NAMALWA (cell line): ENCODE data around the gene DENND5A.
A peak's percentile ranks its signal among the peaks of the same experiment; 100 is the strongest.
"Not testable (repeated sequence)": the region's sequence is repeated elsewhere in the genome, so short reads cannot be mapped to it uniquely, and the experiment has no call there.

ENCODE experiments used
- DNase-seq: peaks from one replicate; pipeline ENCODE4 v3.0.0-alpha.2; 2015; ENCODE audit warnings: low spot score

The DENND5A gene

GRCh38 chr11:9137293-9138132, 127.6 kb downstream of the DENND5A start:
- peak; percentile 74 for DNase-seq

DNA sequence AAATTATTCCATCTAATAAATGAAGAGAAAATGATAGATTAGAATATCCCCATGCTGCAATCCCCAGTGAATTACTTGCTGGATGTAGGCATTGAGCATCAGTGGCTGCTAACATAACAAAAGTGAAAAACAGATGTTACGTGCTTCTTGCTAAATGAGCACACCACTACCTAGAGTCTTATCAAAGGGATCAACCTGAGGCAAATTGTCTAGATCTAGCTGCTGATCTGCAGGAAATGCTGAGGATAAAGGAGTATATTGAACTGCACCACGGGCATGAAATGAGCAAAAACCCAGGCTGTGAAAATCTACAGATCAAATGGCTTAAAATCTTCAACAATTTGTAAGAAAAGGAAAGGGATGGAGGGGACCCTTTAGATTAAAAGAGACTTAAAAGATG, 128.4 kb downstream of the DENND5A start:
- no peak for DNase-seq

DNA sequence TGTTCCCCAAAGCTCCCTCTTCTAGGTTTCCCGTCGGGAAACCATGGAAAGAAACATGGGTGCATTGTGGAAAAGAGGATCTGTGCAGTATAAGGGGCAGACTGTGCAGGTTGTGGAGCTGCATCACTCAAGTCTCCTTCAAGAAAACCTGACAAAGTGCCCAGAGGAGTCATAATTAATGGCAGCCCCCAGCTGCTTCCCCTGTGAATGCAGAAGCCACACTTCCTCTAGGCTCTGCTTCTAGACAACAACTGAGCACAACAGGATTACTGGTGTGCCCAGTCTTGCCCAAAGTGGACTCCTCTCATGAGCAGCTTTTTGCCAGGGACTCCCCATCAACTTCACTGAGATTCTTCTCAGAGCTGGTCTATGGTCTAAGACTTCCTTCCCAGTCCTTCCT, 131.2 kb downstream of the DENND5A start:
- no peak for DNase-seq

DNA sequence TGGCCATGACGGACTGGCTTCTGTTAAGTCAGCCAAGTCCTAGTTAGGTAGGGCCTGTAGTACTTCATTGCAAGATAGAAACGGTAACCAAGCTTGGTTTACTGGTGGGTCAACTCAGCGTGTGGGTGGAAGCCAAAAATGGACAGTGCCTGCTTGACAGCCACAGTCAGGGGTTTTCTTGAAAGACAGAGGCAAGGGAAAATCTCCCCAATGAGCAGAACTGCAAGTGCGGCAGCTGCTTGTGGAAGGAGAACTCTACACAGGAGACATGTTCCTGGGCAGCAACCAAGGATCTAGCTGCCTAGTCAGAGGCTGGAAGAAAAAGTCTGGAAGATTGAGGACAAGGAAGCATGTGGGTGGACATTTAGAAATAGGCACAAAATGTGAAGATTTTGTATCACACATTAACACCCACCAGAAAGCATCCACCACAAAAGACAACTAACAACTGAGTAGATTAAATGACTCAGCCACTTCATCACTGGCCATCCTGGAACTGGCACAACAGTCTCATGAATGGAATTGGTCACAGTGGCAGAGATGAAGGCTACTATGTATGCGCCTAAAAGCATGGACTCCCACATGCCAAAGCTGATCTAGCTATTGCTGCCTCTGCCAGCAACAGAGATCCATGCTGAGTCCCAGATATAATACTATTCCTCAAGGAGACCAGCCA, 132.8 kb downstream of the DENND5A start:
- DNase-seq, result no peak

DNA sequence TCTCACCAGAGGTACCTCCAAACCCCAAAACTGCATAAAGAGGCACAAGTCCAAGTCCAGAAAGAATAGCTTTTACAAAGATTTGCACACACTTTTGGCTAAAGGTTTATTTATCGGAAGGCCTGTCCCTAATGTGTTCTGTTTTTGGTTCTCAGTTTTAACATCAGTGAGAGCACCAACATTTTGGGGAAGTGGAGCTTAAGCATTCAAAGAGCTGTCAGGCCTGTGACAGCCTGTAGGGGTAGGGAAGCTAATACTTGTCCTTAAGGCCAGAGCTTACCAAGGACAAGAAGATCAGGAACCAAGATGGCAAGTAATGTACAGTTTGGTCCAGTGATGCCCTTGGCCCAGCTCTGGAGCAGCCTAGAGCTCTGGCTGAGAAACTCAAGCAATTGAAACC, 134.9 kb downstream of the DENND5A start:
- peak; percentile 38 for DNase-seq

DNA sequence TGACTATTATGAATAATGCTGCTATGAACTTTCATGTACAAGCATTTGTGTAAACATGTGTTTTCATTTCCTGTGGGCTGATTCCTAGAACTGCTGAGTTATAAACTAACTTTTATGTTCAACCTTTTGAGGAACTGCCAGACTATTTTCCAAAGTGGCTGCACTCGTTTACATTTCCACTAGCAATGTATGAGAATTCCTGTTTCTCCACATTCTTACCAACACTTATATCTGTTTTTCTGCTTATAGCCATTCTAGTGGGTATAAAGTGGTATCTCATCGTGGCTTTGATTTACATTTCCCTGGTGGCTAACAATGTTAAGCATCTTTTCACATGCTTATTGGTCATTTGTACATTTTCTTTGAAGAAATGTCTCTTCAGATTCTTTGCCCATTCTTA, 138.5 kb downstream of the DENND5A start:
- no peak for DNase-seq

GRCh38 chr11:9125185-9125886, 139.8 kb downstream of the DENND5A start:
- no peak for DNase-seq

DNA sequence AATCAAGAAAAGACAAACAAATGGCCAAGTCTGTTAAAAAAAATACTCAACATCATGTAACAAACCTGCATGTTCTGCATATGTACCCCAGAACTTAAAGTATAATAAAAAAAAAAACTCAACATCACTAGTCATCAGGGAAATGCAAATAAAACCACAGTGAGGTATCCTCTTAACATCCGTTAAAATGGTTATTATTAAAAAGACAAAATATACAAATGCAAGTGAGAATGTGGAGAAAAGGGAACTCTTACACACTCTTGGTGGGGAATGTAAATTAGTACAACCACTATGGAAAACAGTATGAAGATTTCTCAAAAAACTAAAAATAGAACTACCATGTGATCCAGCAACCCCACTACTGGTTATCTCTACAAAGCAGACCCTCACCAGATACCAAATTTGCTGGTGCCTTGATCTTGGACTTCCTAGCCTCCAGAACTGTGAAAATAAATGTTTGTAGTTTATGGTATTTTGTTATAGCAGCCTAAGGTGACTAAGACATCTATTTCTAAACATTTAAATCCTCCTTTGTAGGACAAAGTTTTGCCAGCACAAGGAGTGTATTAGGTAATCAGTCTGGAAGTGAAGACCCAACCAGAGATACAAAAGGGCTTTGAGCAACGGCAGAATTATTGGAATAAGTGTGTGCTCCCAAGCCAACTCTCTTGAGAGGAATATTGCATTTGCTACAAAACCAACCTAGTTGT, 141.4 kb downstream of the DENND5A start:
- DNase-seq, result no peak

DNA sequence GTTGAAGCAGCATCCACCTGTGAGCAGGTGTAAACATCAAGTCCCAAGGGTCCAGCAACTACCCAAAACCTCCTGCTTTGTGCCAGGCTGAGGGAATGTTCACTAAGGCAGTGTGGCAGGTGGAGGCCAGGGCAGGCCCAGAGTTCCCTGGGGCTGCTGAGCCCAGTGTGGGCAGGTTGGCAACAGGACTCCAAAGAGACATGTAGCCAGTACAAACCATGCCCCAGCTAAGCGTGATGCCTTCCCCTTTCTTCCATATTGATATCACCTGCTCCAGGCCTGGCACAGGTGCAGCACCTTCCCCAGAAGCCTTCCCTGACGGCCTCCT, 143.7 kb downstream of the DENND5A start:
- no peak for DNase-seq

DNA sequence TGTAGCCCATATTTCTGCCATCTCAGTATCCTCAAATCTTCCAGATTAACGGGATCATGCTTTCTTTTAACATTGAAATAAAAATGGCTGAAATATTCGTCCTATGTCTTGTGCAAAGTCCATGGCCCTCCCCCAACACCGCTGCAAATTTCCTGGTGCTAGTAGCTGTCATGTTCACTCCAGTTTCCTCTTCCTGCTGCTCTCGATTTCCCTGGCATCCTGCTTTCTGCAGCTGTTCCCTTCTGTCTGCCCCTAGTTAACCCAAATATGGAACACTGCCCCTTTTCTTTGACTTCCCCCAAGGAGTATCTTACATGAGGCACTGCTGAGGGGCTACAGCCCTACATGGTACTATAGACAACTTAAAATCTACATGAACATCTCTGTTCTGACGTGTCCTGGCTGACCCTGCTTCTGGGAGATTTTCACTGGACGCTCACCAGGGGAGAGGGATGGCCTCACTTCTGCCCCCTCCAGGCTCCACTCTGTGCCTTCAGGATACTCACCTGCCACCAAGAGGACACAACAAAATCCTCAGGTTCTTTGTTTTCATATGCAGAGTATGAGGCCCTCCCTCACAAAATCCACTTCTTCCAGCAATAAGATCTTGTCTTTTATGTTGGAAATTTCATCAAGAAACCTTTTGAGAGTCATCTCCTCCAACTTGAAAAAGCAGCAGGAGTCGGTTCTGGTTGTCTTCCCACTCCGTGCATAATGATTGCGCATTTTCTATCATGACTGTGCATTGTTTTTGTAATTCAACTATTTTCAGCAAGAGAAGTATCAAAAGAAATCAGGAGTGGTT, 144.3 kb downstream of the DENND5A start:
- no peak for DNase-seq

DNA sequence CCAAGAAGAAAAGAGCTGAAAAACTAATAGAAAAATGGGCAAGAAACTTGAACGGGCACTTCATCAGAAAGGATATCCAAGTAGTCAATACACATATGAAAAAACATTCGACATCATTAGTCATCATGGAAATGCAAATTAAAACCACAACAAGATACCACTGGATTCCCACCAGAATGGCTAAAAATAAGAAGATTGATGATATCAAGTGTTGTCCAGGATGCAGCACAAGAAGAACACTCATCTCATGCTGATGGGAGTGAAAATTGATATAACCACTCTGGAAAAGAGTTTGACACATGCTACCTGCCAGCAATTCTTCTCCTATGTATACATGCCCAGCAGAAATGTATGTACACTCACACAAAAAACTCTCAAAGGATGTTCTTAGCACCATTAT, 146.9 kb downstream of the DENND5A start:
- DNase-seq, result no peak

- DNase-seq, result no peak
Measured at GRCh38 chr11:9112075-9112474, 153.1 kb downstream of the DENND5A start.

DNA sequence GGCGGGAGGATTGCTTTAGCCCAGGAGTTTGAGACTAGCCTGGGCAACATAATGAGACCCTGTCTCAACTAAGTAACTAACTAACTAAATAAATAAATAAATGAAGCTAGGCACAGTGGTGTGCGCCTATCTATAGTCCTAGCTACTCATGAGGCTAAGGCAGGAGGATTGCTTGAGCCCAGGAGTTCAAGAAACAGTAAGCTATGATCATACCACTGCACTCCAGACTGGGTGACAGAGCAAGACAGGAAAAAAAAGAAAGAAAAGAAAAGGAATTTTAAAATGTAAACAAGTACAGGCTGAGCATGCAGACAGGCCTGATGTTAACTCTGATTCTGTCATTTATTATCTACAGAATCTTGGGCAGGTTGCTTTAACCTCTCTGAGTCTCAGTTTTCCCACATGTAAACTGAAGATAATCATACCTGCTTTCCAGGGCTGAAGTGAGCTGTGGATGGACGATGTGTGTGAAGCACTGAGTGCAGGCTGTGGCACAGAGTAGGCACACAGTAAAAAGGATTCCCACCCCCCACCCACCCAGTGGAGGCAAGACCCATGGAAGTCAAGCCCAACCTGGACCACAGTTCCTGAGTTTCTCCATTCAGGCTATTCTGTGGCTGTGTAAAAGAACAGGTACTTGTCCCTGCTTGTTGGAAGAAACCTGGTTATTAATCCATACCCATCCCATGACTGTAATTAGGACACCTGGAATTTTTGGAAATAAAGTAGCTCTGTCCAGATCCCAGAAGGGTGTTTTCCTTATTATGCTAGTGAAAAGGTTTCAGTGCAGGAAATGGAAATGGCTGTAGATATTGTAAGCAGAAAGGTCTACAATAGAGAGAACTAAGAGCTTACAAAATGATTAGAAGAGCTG, 155.1 kb downstream of the DENND5A start:
- no peak for DNase-seq

DNA sequence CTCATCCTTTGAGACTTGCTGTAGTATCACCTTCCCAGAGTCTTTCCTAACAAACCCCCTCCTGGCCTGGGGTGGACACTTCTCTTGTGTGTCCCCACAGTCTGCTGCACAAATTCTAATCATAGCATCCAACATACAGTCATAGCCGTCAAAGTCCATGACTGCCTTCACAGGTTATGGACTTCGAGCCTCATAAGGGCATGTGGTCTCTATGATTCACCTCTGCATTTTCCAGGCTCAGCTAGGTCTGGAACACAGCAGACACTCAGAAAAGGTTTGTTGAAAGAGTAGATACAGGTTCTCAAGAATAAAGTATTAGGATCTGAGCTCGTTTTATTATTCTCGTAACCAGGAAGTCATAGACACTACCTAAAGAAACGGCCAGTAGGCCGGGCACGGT, 160.6 kb downstream of the DENND5A start:
- no peak for DNase-seq

DNA sequence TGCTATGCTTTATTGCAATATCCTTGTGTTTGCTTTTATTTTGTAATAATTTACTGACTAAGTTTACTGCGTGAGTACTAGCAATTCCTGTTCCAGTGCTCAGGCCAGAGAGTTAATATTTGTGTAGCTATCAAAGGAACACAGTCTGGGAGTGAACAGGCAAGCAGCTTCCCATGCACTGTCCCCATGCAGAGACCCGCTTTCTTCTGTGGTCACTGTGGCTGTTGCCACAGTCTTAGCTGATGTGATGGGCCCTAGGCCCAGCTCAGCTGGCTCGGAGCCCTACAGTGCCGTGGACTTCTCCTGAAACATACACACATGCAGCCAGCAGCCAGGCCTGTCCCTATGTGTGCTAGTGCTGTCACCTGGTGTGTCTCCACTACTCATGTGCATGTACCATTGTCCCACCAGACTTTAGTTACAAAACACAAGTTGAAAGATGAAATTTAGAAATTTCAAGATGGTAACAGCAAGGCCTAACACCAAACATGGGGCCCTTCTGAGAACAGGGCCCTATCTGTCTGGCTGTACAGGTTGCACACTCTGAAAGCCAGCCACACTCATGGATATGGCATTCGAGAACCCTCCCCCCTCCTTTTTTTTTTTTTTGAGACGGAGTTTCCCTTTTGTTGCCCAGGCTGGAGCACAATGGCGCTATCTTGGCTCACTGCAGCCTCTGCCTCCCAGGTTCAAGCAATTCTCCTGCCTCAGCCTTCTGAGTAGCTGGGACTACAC, 161.4 kb downstream of the DENND5A start:
- DNase-seq, result no peak

GRCh38 chr11:9099617-9100016, 165.5 kb downstream of the DENND5A start:
- no peak for DNase-seq

GRCh38 chr11:9098455-9098854, 166.7 kb downstream of the DENND5A start:
- DNase-seq, result not testable (repeated sequence)

- DNase-seq, result not testable (repeated sequence)
Measured at GRCh38 chr11:9097186-9097943, 167.8 kb downstream of the DENND5A start.

DNA sequence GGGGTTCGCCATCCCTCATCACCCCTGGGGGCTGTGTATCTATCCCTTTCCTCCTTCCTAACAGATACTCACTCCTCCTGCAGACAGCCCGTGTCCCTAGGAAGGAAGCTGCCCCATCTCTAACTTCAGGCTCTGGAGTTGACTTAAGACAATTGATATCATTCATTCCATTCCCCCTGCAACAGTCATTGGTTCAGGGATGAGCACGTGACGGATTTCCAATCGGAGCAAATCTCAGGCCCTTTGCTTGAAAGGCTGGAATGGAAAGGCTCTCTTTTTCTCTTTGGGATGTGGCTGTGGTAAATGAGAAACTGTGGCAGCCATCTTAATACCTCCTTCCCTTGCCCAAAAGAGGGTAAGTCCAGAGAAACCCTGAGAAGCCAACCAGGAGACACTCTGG, 168.7 kb downstream of the DENND5A start:
- DNase-seq, result no peak
